ENCODE results near the gene TP53TG5.

The TP53TG5 gene

GRCh38 chr20:45323731-45324130 lies 54.4 kb downstream of the TP53TG5 start:
- DNase-seq (ENCODE audit: low spot score): no peak

- peak; percentile 94 for DNase-seq (ENCODE audit: low spot score)
These were observed 55.2 kb downstream of the TP53TG5 start for GRCh38 chr20:45322952-45323383.
